Neural cell (in vitro differentiated cells): ENCODE results near the gene GADL1.

Experiments
- SMC3 ChIP-seq: fragments of 450-650 bp; conservative IDR thresholded peaks from 2 replicates; pipeline ENCODE4 v1.6.1; 2014; ENCODE audit warnings: antibody characterized with exemption, mild to moderate bottlenecking, moderate library complexity; ENCODE audit not compliant: poor library complexity
- TF ChIP-seq, protein P1 (sequence below): fragments of 450-650 bp; IDR thresholded peaks from 2 replicates; pipeline ENCODE4 v1.5.1; 2014; ENCODE audit warnings: antibody characterized with exemption, mild to moderate bottlenecking, moderate library complexity; ENCODE audit not compliant: poor library complexity, severe bottlenecking

DNA sequence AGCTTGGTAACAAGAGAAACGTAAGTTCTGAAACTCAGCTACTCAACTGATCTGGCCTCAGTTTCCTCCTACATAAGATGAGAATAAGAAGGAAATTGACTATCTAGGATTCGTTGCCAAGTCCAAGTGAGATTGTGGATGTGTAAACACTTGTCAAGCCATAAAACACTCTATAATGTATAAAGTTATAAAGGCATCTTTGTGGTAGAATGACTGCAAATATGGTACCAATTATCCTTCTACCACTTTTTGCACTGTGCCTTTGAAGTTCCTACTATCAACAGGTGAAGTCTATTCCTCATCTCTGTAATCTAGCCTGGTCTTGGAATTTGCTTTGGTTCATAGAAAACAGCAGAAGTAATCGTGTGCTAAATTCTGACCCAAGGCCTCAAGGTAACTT lies 138.2 kb downstream of the GADL1 start:
- TF ChIP-seq, protein P1, sequence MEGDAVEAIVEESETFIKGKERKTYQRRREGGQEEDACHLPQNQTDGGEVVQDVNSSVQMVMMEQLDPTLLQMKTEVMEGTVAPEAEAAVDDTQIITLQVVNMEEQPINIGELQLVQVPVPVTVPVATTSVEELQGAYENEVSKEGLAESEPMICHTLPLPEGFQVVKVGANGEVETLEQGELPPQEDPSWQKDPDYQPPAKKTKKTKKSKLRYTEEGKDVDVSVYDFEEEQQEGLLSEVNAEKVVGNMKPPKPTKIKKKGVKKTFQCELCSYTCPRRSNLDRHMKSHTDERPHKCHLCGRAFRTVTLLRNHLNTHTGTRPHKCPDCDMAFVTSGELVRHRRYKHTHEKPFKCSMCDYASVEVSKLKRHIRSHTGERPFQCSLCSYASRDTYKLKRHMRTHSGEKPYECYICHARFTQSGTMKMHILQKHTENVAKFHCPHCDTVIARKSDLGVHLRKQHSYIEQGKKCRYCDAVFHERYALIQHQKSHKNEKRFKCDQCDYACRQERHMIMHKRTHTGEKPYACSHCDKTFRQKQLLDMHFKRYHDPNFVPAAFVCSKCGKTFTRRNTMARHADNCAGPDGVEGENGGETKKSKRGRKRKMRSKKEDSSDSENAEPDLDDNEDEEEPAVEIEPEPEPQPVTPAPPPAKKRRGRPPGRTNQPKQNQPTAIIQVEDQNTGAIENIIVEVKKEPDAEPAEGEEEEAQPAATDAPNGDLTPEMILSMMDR: no peak
- TF ChIP-seq SMC3: no peak
